HG03064 (cell line): ENCODE data around the gene KCNA10.

Experiments
- ATAC-seq: cut with Tn5 transposase; IDR thresholded peaks from one replicate; pipeline ENCODE4 v1.9.1; 2021; ENCODE audit warnings: low read depth; ENCODE audit not compliant: unreplicated experiment

The KCNA10 gene

GRCh38 chr1:110519125-110519810 is at the start of gene KCNA10:
KCNA10 (minus strand) TSS chr1:110519175; CDS start chr1:110518787, 388 bp downstream.
- no peak for ATAC-seq

DNA sequence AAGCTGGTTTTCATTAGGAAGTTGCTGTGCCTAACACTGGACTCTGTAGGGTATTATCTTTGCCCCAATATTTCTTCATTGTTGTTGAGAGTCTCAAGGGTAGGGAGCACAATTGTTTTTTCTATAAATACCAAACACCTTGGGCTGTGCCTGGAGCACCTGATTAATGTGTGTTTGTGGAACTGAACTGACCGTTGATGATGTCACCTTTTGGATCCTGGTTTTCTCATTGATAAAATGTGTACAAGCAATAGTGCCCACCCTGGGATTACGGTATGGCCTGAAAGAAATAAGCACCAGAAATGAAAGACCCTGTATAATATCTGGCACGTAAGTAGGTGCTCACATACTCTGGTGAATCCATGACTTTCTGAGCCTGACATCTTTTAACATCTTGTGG is 47.9 kb upstream of the KCNA10 start:
- ATAC-seq, result no peak

- ATAC-seq, result no peak
These were observed 46.6 kb upstream of the KCNA10 start for GRCh38 chr1:110565565-110565964.

GRCh38 chr1:110563089-110563488 is 44.1 kb upstream of the KCNA10 start:
- no peak for ATAC-seq

GRCh38 chr1:110561596-110561995 is 42.6 kb upstream of the KCNA10 start:
- ATAC-seq, result no peak

- ATAC-seq, result no peak
These were observed 40.2 kb upstream of the KCNA10 start for GRCh38 chr1:110559157-110559556.

DNA sequence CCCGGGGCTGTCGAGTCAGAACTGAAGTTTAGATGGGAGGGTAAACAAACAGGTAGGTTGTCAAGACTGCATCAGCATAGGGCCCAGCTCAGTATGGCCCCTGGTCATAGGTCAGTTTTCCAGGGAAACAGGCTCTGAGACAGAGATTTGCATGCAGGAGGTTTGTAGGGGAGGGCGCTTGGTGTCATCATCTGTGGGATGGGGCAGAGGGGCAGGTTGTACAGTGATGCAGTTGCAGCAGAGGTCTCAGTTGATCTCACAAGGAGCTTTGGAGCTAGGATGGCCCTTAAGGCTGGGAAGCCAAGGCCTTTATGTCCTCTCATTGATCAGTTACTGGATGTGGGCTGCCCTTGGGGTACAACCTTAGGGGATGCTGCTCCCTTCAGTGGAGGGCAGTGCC is 38.5 kb upstream of the KCNA10 start:
- no peak for ATAC-seq

GRCh38 chr1:110556471-110556807 is 37.5 kb upstream of the KCNA10 start:
- ATAC-seq, result no peak

DNA sequence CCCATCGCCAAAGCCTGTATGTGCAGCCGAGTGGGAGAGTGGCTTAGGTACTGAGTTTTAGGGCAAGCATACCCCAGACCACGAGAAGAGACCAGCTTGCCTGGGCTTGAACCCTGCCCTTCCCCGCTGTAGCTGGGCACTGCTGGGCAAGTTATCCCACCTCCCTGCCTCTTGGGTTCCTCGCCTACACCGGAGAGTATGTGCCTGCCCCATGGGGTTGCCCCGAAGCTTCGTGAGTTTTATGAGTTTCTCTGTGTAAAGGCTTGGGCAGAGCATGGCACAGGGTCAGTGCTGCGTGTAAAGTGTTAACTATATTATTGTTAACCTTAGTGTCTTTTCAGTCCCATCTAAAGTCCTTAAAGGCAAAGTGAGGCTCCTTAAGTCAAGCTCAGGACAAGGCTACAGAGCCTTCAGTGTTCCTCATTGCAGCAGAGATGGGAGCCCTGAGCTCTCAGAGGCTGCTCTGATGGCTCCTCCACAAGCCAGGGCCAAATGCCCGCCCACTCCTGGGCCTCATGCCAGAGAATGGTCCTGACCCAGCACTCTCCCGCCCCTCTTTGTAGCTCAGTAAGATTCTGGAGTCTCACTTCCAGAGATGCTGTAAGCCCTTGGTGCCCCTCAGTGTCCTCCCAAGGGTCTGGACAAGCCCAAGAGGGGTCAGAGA is 37.0 kb upstream of the KCNA10 start:
- ATAC-seq, result no peak

GRCh38 chr1:110554871-110555801 is 36.2 kb upstream of the KCNA10 start:
- ATAC-seq, result no peak

DNA sequence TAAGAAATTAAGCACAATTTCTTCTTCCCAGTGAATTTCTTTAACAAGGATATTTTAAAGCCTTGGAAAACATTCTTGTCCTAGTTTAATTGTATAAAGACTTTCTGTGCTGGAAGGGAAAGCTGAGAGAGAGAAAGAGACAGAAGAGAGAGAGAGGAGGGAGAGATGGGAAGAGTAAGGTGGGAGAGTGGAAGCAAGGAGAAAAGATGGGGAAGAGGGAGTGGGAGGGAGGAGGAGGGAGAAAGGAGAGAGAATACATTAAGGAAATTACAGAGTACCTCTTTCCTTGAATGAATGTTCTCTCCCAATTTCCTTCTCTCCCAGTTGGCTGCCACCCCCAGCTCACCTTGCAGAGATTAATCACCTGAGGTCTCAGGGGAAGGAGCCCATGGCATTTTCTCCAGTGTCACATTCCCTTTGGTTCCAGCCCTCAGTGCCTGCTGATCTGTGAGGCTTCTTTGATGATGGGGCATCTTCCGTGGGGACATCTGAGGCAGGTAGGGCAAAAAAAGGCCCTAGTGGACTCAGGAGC is 32.4 kb upstream of the KCNA10 start:
- ATAC-seq, result no peak

DNA sequence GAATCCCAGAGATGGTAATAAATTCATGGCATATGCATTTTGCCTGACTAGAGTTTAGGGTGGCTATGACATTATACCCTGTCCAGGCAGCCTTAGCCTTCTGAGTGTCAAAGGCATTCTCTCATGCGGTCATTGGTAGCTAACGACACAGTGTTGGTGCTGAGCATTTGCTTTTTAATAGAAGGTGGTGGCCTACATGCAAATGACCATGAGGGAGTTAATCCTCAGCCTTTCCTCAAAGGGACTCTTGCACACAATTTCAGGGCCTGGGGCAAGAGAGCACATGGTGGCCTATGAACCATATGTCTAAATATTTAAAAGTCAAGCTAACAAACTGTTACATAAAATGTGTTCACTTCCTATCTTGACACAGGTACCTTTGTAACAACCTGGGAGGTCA is 30.9 kb upstream of the KCNA10 start:
- ATAC-seq, result no peak

- no peak for ATAC-seq
These were observed 29.4 kb upstream of the KCNA10 start for GRCh38 chr1:110548381-110548780.

GRCh38 chr1:110547017-110547416 is 28.0 kb upstream of the KCNA10 start:
- ATAC-seq, result no peak

GRCh38 chr1:110545492-110545891 is 26.5 kb upstream of the KCNA10 start:
- ATAC-seq, result no peak

- ATAC-seq, result no peak
These were observed 25.8 kb upstream of the KCNA10 start for GRCh38 chr1:110544753-110545152.

GRCh38 chr1:110542725-110543124 is 23.8 kb upstream of the KCNA10 start:
- ATAC-seq, result no peak

- no peak for ATAC-seq
These were observed 23.0 kb upstream of the KCNA10 start for GRCh38 chr1:110541906-110542395.

GRCh38 chr1:110540891-110541685 is 22.1 kb upstream of the KCNA10 start:
- ATAC-seq, result no peak

- no peak for ATAC-seq
These were observed 19.9 kb upstream of the KCNA10 start for GRCh38 chr1:110538921-110539320.
